Measurements from ENCODE around the gene MIOX.

DNA sequence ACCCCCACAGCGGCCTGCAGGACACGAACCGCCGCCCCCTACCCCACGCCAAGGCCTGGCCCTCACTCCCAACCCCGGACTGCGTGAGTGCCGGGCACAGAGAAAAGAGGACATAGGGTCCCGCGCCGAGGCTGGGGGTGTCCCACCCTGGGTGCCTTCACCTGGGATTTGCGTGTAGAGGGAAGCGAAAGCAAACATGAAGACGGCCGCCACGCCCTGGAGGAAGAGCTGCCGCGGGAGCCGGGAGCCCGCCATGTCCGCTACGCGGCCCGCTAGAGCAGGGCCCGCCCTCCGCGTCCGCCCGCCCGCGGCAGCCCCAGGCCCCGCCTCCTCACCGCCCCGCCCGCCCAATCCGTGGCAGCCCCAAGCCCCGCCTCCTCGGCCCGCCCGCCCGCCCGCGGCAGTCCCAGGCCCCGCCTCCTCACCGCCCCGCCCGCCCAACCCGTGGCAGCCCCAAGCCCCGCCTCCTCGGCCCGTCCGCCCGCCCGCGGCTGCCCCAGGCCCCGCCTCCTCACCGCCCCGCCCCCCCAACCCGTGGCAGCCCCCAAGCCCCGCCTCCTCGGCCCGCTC lies 20.8 kb downstream of the MIOX start, which contains the start of gene LMF2:
- TF ChIP-seq EP300 (conservative IDR thresholded peaks at IDR 0.05; ENCODE audit: poor library complexity, severe bottlenecking) (no peak), POLR2AphosphoS5 (IDR thresholded peaks at IDR 0.05) (peak; percentile 76), SMC3 (conservative IDR thresholded peaks at IDR 0.05; ENCODE audit: poor library complexity) (peak; percentile 46), EZH2 (IDR thresholded peaks at IDR 0.05; ENCODE audit: borderline replicate concordance, insufficient read depth, low read length, poor library complexity, severe bottlenecking) (no peak), TAF1 (IDR thresholded peaks at IDR 0.05; ENCODE audit: low read depth) (peak; percentile 51)
- TF ChIP-seq, protein P1, sequence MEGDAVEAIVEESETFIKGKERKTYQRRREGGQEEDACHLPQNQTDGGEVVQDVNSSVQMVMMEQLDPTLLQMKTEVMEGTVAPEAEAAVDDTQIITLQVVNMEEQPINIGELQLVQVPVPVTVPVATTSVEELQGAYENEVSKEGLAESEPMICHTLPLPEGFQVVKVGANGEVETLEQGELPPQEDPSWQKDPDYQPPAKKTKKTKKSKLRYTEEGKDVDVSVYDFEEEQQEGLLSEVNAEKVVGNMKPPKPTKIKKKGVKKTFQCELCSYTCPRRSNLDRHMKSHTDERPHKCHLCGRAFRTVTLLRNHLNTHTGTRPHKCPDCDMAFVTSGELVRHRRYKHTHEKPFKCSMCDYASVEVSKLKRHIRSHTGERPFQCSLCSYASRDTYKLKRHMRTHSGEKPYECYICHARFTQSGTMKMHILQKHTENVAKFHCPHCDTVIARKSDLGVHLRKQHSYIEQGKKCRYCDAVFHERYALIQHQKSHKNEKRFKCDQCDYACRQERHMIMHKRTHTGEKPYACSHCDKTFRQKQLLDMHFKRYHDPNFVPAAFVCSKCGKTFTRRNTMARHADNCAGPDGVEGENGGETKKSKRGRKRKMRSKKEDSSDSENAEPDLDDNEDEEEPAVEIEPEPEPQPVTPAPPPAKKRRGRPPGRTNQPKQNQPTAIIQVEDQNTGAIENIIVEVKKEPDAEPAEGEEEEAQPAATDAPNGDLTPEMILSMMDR (IDR thresholded peaks at IDR 0.05; ENCODE audit: poor library complexity, severe bottlenecking), result no peak
- TF ChIP-seq, protein P2, sequence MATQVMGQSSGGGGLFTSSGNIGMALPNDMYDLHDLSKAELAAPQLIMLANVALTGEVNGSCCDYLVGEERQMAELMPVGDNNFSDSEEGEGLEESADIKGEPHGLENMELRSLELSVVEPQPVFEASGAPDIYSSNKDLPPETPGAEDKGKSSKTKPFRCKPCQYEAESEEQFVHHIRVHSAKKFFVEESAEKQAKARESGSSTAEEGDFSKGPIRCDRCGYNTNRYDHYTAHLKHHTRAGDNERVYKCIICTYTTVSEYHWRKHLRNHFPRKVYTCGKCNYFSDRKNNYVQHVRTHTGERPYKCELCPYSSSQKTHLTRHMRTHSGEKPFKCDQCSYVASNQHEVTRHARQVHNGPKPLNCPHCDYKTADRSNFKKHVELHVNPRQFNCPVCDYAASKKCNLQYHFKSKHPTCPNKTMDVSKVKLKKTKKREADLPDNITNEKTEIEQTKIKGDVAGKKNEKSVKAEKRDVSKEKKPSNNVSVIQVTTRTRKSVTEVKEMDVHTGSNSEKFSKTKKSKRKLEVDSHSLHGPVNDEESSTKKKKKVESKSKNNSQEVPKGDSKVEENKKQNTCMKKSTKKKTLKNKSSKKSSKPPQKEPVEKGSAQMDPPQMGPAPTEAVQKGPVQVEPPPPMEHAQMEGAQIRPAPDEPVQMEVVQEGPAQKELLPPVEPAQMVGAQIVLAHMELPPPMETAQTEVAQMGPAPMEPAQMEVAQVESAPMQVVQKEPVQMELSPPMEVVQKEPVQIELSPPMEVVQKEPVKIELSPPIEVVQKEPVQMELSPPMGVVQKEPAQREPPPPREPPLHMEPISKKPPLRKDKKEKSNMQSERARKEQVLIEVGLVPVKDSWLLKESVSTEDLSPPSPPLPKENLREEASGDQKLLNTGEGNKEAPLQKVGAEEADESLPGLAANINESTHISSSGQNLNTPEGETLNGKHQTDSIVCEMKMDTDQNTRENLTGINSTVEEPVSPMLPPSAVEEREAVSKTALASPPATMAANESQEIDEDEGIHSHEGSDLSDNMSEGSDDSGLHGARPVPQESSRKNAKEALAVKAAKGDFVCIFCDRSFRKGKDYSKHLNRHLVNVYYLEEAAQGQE (IDR thresholded peaks at IDR 0.05; ENCODE audit: borderline replicate concordance), result no peak
